ENCODE measurements around the gene SOX15. TPM values are rescaled to one million over a fixed set of nuclear protein-coding genes. Genes with fewer than 3 reads are reported as not detected.

Gene SOX15
- total RNA-seq, 1 experiment from 2014 or later: 0.47 TPM

GRCh38 chr17:7559320-7560171 is 30.3 kb downstream of the SOX15 start:
- no peak for DNase-seq (ENCODE audit: extremely low read depth, low read depth)

DNA sequence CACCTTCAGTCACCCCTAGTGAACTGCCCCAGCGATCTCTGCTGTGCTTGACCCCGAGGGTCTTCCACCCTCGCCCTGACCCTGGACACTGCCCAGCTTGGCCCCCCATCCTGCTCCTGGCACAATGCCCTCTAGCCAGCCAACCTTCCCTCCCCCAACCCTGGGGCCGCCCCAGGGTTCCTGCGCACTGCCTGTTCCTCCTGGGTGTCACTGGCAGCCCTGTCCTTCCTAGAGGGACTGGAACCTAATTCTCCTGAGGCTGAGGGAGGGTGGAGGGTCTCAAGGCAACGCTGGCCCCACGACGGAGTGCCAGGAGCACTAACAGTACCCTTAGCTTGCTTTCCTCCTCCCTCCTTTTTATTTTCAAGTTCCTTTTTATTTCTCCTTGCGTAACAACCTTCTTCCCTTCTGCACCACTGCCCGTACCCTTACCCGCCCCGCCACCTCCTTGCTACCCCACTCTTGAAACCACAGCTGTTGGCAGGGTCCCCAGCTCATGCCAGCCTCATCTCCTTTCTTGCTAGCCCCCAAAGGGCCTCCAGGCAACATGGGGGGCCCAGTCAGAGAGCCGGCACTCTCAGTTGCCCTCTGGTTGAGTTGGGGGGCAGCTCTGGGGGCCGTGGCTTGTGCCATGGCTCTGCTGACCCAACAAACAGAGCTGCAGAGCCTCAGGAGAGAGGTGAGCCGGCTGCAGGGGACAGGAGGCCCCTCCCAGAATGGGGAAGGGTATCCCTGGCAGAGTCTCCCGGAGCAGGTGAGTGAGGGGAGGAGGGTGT is 31.2 kb downstream of the SOX15 start, which contains the start of gene TNFSF13:
Gene TNFSF13 (plus strand): TSS at position 207 of the 776 bp plus-strand sequence. CDS start 290 bp downstream, at position 497.
- no peak for DNase-seq (ENCODE audit: extremely low read depth, low read depth)

DNA sequence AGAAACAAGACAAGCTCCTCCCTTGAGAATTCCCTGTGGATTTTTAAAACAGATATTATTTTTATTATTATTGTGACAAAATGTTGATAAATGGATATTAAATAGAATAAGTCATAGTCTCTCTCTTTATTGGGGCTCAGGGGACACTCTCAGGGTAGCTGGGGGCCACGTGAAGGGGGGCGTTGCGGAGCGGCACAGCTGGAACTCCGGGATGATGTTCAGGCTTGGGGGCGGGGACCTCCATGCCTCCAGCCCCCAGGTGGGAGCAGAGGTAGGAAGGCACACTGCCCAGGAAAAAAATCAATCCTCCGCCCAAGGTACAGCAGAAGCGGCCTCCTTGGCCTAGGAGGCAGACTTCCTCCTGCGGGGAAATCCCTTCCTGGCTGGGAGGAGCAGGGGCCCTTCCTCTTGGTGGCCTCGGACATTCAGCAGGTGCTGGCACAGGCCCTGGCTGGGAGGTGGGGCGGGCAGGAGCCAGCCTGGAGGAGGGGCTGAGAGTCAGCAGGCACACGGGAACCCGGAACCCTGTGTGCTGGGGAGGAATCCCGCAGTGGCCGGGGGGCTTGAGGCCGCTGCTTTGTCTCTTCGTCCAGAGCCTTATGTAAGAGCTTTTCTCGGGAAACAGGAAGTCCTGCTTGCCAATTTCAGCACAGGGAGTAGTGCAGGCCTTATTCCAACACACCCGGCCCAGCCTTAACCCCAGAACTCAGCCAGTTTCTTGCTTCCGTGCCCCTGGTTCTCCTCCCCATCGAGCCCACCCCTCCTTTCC is 31.9 kb downstream of the SOX15 start:
- no peak for DNase-seq (ENCODE audit: extremely low read depth, low read depth)

DNA sequence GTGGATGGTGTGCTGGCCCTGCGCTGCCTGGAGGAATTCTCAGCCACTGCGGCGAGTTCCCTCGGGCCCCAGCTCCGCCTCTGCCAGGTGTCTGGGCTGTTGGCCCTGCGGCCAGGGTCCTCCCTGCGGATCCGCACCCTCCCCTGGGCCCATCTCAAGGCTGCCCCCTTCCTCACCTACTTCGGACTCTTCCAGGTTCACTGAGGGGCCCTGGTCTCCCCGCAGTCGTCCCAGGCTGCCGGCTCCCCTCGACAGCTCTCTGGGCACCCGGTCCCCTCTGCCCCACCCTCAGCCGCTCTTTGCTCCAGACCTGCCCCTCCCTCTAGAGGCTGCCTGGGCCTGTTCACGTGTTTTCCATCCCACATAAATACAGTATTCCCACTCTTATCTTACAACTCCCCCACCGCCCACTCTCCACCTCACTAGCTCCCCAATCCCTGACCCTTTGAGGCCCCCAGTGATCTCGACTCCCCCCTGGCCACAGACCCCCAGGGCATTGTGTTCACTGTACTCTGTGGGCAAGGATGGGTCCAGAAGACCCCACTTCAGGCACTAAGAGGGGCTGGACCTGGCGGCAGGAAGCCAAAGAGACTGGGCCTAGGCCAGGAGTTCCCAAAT is 32.6 kb downstream of the SOX15 start:
- no peak for DNase-seq (ENCODE audit: extremely low read depth, low read depth)

DNA sequence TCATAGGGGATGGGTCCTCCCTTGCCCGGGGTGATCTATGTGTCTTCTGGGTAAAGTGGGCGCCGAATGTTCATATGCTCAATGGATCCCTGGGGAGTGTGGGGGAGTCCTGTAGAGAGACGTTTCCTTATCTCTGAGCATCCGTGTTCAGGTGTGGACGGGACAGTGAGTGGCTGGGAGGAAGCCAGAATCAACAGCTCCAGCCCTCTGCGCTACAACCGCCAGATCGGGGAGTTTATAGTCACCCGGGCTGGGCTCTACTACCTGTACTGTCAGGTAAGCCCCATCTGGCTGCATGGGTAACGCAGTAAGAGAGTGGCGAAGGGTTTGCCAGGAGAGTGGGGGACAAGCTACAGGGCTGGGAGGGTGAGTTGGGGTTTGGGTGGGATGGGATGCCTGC is 33.3 kb downstream of the SOX15 start:
- no peak for DNase-seq (ENCODE audit: extremely low read depth, low read depth)

GRCh38 chr17:7555320-7555948 is 34.5 kb downstream of the SOX15 start:
- DNase-seq (ENCODE audit: extremely low read depth, low read depth): no peak

DNA sequence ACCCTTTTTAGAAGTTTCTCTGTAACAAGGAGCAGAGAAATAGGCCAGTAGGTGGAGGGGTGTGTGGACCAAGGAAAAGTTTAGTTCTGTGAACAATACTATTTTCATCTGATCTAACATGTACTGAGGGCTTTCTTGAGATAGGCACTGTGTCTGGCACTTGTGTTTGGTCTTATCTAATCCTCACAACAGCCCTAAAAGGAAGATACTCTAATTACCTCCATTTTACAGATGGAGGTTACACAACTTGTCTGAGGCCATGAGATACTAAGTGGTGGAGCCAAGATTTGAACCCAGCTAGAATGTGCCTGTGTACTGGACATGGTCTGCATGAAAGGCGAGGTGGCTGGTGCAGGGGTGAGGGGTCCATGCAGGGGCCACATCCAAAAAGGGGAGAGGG is 36.5 kb downstream of the SOX15 start:
- no peak for DNase-seq (ENCODE audit: extremely low read depth, low read depth)

- DNase-seq (ENCODE audit: extremely low read depth, low read depth): no peak
Observed at GRCh38 chr17:7552621-7553051, 37.3 kb downstream of the SOX15 start.

DNA sequence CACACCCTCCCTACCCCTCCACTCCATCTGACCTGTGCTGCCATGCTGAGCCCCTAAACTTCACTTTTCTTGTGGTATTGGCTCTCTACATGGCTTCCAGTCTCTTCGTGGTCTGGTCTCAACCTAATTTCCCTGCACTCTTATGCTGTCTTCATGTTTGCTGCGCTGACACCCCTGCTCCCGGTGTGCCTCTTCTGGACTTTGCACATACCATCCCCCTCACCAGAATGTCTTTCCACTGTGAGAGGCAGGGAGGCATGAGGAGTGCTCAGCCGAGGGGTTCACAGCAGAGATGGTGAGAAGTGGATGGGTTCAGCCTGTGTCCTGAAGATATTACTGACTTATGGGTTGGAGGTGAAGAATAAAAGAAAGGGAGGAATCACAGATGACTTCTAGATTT is 38.5 kb downstream of the SOX15 start:
- no peak for DNase-seq (ENCODE audit: extremely low read depth, low read depth)

DNA sequence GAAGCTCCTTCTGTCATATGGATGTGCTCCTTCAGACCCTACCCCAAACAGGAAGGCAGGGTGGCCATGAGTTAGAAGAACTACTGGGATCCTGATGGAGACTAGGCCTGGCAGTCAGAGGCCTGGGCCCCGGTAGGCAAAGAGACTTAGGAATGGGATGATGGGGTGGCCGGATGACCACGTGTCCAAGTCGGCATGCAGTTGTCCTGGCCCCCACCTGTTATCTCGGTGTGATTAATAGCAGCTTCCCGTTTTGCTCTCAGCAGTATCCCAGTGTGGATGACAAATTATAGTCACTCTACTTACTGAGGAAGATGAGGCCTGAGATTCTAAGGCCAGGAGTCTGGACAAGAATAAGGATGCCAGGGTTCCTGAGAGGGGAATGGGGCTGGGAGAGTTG is 39.5 kb downstream of the SOX15 start:
- DNase-seq (ENCODE audit: extremely low read depth, low read depth): no peak

DNA sequence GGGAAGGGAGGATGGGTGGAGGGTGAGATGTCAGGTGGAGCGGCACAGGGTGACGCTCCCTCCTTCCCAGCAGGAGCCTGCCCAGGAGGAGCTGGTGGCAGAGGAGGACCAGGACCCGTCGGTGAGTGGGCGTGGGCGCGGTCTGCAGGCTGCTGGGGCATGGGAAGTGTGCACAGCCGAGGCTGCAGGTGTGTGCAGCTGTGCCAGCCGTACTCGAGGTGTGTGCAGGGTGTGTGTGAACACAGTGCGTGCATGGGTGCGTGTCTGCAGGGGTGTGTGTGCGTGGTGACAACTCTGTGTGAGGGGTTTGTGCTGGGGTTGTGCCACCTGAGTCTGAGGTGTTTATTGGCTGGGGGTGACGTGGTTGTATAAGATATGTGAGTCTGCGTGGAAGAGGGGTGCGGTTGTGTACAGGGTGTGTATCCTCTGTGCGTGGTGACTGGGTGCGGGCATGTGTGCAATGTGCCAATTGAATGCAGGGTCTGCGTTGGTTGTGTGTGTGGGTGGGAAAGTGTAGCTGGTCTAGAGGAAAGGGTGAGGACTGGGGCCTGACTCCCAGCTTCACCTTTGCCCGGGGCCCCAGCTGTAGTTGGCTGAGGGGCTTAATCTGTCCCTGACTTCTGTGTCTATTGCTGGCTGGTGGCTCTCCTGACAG is 40.4 kb downstream of the SOX15 start:
- DNase-seq (ENCODE audit: extremely low read depth, low read depth): no peak

- DNase-seq (ENCODE audit: extremely low read depth, low read depth): peak; percentile 24
Observed at GRCh38 chr17:7548585-7549400, 41.1 kb downstream of the SOX15 start, which contains the start of gene TNFSF12. Gene TNFSF12 (plus strand): TSS chr17:7549058. CDS start chr17:7549154, 96 bp downstream.

DNA sequence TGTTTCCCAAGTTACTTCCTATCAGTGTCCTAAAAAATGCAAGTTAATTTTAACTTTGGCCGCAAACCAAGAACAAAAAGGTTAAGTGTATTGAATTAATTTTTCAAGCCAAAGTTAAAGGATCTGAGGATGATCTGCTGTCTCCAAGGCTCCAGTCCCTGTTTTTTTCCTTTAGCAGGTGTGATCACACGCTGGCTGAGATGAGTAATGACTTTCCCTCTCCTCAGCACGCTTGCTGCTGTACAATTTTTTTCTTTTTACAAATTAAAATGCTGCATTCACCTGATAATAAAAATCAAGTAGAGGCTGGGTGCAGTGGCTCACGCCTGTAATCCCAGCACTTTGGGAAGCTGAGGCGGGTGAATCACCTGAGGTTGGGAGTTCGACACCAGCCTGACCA is 45.0 kb downstream of the SOX15 start:
- no peak for DNase-seq (ENCODE audit: extremely low read depth, low read depth)

- DNase-seq (ENCODE audit: extremely low read depth, low read depth): no peak
Observed at GRCh38 chr17:7541074-7541621, 48.7 kb downstream of the SOX15 start.

- DNase-seq (ENCODE audit: extremely low read depth, low read depth): no peak
Observed at GRCh38 chr17:7538891-7539545, 50.9 kb downstream of the SOX15 start.
